Right forelimb (tissue), 1 donor: ENCODE results near the gene EML4.

Experiments
- DNase-seq: peaks from one replicate; pipeline ENCODE4 v3.0.0-alpha.2; 2018

EML4 gene

DNA sequence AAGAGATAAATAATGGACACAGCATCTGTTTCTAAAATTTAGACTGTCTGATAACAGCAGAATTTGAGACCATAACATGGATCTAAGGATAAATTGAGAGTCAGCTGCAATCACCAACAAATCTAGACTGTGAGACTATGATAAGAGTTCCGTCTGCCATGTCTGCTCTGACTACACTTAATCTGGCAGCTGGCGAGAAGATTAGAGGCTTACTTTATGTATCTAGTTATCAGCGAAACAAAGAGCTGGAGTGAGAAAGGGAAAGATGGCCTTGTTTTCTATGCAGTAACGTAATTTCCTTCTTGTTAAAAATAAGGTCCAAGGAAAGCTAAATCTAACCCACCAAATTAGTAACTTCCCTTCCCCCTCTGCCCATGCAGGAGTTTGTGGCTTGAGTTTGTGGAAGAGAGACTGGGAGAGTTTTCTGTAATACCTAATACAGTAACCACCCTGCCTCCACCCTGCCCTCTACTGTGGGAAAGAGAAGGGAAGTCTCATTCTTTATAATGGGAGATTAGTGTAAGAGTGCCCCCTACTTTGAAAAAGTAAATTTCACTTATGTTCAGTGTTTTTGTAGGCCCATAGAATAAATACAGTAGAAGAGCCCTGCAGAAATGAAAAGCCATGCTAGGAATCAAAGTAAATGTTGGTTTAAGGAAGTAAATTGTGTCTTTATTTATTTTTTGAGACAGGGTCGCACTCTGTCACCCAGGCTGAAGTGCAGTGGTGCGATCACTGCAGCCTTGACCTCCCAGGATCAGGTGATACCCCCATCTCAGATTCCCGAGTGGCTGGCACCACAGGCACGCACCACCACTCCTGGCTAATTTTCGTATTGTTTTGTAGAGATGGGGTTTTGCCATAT lies 27.5 kb downstream of the EML4 start:
- DNase-seq = no peak

DNA sequence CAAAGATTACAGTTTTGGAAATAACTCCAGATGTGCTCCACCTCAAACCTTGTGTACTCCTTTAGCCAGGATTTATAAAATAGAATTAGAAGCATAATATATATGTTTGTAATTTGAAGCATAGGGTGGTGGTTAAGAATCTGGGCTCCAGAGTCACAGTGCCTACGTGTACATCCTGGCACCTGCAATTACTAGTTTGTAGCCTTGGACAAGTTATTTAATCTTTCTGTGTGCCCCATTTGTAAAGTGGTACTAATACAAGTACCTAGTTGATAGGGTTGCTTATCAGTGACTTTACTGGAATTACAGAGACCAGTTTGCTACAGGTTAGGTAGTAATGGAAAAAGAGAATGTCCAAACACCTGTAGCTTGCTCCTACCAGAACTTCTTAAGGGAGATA lies 28.6 kb downstream of the EML4 start:
- DNase-seq = no peak

DNA sequence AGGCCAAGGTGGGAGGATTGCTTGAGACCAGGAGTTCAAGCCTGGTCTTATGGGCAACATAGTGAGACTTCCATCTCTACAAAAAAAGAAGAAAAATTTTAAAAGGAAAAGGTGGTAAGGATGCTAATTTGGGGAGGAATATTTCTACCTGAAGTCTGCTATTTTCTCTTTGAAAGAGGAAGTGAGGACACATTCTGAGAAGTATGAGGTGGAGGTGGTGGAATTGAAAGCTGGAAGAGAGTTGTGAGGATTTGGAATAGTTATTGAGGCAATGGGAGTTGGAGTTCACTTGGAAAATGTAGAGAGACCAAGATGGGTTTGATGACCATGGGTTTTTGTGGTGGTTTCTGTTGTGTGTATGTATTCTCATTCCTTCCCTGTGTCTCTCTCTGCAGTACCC lies 29.3 kb downstream of the EML4 start:
- DNase-seq = no peak

DNA sequence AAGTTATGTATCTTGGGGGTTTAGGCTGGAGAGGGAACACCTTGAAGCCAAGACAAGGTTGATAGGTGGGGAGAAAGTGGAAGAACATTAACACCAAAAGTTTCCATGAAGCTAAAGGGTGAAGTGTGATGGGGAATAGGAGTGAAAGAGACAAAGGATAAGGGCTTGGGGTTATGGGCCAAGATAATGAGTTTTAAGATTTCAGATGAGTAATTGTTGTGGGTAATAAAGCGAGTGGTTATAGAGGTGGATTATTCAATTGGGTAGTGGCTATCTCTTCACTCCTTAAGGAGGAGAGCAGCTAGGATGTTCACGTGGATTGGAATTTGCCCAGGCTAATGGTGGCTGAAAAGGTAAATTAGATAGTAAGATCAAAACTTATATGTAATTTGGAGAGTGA lies 29.8 kb downstream of the EML4 start:
- no peak for DNase-seq

DNA sequence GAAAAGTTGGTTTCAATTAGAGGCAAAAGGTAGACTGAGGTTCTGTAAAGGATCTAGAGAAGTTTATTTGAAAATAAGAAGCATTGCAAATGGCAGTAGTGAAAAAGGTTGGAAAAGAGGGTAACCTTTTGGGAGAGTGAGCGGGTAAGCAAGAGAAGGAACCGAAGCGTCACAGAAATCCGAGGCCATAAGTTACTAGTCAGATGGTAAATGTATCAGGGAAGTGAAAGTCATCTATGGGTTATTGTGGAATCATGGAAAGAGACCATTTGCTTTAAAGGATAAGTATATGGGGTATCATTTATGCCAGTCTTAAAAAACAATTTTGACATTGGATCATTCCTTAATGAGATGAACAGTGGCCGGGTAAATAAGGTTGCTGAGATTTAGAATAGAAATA lies 30.5 kb downstream of the EML4 start:
- no peak for DNase-seq

DNA sequence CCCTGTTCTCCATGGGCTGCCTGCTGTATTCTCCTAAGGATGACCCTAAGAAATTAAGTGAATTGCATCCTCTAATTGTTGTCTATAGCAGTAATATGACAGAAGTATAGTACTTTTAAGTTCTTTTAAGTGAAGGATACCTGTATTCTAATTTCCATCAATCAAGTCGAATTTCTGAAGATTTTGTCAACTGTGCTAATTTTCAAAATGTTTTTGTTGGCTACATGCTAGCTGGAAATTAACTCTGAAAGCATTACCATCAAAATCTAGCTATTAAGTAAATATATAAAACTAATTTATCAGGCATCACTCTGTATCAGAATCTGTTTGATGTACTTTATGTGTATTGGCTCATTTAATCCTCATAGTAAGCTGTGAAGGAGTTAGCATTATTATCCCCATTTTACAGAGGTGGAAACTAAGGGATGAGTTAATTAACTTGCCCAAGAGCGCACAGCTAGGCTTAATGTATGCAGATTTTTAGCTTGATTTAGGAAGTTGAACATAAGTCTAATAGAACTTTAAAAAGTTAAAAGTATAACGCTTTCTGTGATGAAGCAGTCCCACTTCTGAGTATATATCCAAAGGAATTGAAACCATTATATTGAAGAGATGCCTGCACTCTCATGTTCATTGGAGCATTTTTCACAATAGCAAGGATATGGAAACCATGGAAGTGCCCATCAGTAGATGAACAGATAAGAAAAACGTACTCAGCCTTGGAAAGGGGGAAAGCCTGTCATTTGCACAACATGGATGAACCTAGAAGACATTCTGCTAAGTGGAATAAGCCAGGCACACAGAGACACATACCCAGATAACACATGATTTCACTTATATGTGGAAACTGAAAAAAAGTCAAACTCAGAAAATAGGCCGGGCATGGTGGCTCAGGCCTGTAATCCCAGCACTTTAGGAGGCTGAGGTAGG lies 32.0 kb downstream of the EML4 start:
- DNase-seq = no peak

DNA sequence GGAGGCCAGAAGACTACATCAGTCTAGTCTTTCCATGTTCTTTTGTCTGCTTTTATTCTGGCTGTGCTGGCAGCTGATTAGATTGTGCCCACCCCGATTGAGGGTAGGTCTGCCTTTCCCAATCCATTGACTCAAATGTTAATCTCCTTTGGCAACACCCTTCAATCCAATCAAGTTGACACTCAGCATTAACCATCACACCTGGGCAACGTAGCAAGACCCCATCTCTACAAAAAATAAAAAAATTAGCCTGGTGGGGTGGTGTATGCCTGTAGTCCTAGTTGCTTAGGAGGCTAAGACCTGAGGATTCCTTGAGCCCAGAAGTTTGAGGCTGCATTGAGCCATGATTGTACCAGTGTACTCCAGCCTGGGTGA lies 33.5 kb downstream of the EML4 start:
- DNase-seq = no peak

DNA sequence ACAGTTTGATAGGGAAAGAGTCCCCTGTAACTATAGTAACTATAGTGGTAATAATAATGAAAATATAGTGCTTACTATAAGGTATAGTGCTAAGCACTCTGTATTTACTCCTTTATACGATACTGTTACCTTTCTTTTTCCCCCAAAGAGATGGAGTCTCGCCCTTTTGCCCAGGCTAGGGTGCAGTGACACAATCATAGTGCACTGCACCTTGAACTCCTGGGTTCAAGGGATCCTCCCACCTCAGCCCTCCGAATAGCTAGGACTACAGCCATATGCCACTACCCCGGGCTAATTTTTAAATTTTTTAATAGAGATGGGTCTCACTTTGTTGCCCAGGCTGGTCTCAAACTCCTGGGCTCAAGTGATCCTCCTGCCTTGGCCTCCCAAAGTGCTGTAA lies 34.6 kb downstream of the EML4 start:
- DNase-seq = no peak

DNA sequence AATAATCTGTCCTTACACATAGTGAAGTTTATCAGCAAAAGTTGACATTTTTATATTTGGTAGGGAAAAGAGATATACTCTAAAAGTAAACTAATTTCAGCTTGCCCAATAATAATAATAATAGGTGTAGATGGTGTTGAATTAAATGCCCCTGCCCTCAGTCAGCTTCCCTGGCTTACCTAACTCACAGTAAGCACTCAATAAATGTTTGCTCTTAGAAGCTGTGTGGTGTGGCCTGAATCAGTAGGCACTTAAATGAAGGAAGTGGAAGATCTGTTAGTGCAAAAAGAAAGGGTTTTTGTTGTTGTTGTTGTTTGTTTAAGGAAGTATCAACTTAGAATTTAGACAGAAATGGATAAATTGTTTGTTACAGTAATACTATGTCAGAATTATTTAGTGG lies 36.2 kb downstream of the EML4 start:
- no peak for DNase-seq

DNA sequence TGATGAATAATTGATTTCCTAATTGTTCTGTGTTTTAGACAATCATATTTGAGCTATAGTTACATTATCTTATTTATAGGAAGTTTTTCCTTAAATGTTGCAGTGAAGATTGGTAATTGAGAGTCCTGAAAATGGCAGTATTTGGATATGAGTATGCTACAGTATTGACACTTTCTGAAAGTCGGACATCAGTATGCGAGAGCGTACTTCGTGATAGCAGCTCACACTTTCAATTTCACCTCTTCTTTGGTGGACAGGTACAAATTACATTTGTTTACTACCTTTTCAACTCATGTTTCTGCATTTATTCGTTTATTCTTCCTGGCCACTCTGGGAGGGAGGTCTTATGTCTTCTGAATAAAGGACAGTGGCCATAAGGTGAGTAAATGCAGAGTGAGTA lies 38.7 kb downstream of the EML4 start:
- DNase-seq = no peak

DNA sequence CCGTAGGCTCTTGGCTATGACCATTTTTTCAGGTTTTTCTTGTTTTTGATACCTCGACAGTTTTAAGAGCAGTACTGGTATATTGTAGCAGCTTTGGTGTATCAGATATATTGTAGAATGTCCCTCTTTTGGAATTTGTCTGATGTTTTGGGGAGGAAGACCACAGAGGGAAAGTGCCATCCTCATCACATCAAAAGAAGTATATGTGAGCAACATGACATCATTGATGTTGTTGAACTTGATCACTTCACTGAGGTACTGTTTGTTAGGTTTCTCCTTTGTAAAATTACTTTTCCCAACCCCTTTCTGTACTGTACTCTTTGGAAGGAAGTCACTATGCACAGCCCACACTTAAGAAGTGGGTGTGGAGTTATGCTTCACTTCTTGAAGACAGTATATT lies 41.0 kb downstream of the EML4 start:
- DNase-seq = no peak

DNA sequence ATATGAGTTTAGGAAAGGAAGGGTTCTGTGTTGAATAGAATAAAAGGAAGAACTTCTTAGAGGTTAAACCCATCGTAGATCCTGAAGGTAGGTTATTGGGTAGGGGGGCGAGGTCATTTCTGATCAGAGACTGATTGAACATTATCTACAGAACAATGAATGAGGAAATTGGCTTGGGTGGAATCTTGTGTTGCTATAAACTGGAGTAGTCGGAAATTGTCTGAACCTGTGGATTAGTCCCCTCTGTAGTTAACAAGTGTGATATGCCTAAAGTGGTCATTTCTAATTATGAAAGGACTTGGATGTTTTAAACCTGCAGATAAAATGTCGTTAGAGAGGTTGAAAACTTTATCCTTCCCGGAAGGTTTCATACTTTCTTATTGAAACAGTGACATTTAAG lies 42.1 kb downstream of the EML4 start:
- no peak for DNase-seq

DNA sequence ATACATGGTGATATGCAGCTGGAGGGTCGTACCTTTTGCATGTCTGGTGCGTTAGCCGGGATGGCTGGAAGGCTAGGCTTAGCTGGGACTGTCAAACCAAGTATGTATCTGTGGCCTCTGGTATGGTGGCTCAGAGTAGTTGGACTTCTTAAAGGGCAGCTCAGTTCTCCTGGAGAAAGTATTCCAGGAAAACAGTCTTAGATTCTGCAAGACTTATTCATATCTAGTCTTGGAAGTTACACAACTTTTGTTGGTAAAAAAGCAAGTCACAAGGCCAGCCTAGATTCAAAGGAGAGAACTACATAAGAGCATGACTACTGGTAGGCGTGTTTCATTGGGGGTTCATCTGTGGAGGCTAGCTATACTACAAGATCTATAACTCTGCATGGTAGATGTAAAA lies 45.5 kb downstream of the EML4 start:
- no peak for DNase-seq

DNA sequence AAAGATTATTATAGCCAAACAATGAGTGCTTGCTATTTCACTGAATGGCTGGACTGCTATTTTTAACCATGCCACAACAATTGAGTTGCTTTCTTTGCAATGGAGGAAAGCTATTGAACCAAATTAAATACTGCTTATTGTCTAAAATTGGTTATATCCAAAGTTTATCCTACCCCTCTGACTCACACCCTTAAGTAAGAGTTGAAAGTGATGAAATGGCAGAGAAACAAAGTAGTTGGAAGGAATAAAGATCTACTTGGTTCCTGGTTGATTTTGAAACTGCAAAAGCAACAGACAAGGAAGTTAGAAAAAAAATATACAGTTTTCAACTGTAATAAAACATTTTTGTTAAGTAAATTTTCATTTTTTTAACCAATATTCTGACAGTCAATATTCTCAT lies 47.5 kb downstream of the EML4 start:
- no peak for DNase-seq

DNA sequence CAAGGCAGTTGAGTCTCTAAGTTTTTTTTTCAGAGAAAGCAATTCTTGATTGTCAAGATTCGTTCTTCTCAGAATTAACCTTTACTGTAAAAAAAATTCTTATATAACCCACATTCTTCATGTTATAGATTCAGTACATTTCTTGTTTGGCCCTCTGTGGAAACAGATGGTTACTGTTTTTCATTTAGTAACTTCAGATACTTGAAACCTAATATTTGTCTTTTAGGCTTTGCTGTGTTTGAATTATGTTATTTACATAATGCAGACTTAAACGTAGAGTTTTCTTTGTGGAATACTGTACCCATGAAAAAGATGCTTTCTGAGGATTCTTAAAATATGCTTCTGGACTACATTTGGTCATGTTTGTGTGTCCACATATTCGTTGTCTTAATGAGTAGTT lies 48.2 kb downstream of the EML4 start:
- DNase-seq = no peak

DNA sequence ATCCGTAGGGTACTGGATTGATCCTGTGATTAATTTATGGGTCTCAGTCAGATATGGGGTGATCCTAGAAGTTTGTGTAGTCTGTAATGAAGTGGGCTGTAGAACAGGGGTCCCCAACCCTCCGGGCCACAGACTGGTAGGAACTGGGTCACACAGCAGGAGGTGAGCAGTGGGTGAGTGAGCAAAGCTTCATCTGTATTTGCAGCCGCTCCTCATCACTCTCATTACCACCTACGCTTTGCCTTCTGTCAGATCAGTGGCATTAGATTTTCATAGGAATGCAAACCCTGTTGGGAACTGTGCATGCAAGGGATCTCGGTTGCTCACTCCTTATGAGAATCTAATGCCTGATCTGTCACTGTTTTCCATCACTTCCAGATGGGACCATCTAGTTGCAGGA lies 48.8 kb downstream of the EML4 start:
- no peak for DNase-seq

DNA sequence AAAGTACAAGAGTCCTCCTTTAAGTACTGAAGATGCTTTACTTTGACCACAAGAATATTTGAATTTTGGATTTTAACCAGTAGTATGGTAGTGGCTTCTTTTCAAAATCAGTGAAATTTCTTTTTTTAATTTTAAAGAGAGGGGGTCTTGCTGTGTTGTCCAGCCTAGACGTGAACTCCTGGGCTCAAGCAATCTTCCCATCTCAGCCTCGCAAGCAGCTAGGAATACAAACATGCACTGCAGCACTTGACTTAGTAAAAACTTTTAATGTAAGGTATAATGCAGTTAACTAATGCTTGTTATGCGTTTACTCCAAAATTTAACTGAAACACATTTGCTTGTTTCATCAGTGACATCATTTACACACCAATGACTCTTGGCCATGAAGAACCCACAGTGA lies 49.6 kb downstream of the EML4 start:
- no peak for DNase-seq

DNA sequence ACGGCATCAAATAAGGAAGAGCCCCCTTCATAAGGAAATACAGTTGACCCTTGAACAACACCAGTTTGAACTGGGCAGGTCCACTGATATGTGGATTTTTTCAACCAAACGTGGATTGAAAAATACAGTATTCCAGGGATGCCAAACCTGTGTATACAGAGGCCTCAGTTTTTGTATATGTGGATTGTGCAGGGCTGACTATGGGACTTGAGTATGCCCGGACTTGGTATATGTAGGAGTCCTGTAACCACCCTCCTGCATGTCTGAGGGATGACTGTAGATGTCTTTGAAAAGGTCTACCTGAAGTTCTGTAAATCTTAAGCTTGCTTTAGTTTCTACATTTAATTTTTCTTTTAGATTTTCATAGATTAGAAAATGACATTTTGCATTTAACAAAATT lies 50.0 kb downstream of the EML4 start:
- DNase-seq = no peak

DNA sequence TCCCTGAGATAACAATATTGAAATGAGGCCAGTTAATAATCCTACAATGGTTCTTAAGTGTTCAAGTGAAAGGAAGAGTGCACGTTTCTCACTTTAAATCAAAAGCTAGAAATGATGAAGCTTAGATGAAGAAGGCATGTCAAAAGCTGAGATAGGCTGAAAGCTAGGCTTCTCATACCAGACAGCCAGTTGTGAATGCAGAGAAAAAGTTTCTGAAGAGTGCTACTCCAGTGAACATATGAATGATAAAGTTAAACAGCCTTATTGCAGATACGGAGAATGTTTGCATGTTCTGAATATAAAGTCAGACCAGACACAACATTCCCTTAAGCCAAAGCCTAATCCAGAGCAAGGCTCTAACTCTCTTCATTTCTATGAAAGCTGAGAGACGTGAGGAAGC lies 51.4 kb downstream of the EML4 start:
- no peak for DNase-seq

DNA sequence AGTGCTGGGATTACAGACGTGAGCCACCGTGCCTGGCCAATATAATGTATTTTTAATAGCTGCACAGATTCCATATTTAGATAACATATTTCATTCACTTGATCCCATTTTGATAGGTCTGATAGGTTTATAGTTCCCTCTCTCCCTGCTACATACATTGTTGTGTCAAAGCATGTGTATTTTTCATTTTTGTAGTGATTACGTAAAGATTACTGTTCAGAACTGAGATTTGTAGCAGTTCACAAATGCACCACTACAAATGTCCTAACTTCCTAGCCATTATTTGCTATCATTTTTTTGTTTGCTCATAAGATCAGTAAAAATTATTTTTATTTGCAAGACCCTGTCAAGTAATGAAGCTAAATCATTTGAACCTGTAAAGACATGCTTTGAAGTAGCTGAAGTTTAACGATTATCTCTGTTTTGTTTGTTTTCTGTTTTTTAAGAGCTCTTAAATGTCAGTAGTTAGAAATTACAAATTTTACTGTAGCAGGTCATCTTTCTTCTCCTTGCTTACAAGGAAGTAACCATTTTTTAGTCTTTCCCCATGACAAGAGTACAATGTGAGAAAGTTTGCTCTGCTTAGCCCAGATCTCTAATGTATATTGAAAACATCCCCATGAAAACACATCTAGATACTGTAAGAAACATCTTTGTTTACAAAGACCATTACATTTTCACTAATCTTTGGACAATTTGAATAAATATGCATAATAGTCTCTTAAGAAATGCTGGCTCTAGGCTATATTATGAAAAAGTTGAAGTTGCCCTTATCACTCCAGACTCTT lies 54.1 kb downstream of the EML4 start:
- DNase-seq = no peak

DNA sequence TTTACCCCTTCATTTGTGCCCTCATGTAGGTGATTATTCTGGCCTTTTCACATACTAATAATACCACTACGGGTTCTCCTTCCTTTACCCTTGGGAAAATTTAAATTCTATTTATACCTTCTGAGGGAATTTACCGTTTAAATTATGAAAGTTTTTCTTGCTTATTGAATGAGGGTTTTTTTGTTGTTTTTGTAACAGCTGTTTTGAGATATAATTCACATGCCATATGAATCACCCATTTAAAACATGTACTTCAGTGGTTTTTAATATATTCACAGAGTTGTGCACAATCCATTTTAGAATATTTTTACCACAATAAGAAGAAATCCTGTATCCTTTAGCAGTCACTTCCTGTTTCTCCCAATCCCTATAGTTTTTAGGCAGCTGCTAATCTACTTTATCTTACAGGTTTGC lies 54.7 kb downstream of the EML4 start:
- DNase-seq = no peak

DNA sequence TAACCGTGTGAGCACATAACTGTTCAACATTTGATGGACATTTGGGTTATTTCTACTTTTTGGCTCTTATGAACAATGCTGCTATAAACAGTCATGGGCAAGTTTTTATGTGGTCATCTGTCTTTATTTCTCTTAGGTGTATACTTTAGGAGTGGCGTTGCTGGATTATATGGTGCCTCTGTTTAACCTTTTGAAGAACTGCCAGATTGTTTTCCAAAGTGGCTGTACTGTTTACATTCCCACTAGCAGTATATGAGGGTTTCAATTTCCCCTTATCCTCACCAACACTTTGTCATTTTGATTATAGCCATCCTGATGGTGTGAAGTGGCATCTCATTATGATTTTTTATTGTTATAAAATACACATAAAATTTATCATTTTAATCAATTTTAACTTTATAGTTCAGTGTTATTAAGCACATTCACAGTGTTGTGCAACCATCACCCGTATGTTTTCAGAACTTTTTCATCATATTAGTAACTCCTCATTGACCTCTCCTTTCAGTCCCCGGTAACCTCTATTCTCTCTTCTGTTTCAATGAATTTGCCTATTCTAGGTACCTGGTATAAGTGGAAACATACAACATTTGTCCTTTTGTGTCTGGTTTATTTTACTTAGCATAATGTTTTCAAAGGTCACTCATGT lies 55.4 kb downstream of the EML4 start:
- DNase-seq = no peak

DNA sequence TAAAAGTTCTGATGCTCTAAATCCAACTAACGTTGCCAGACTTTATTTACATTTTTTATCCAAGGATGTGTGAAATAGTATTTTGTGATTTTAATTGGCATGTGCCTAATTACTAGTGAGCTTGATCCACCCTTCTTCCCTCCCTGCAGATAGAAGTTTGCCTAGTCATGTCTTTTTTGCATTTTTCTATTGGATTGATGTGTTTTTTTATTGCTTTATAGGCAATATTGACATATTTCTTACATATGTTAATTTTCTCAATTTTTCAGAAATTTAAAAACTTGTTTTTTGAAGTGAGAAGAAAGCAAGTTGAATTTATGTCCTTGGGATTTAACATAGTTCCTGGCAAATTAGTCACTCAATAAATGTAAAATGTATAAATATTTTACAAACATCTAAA lies 56.4 kb downstream of the EML4 start:
- no peak for DNase-seq
